HG02981 (cell line): ENCODE results near the gene PTK7.
A peak's percentile ranks its signal among the peaks of the same experiment; 100 is the strongest.

Experiments
- ATAC-seq: cut with Tn5 transposase; IDR thresholded peaks from one replicate; pipeline ENCODE4 v1.9.1; 2021; ENCODE audit warnings: mild to moderate bottlenecking, moderate library complexity; ENCODE audit not compliant: unreplicated experiment

PTK7 gene

DNA sequence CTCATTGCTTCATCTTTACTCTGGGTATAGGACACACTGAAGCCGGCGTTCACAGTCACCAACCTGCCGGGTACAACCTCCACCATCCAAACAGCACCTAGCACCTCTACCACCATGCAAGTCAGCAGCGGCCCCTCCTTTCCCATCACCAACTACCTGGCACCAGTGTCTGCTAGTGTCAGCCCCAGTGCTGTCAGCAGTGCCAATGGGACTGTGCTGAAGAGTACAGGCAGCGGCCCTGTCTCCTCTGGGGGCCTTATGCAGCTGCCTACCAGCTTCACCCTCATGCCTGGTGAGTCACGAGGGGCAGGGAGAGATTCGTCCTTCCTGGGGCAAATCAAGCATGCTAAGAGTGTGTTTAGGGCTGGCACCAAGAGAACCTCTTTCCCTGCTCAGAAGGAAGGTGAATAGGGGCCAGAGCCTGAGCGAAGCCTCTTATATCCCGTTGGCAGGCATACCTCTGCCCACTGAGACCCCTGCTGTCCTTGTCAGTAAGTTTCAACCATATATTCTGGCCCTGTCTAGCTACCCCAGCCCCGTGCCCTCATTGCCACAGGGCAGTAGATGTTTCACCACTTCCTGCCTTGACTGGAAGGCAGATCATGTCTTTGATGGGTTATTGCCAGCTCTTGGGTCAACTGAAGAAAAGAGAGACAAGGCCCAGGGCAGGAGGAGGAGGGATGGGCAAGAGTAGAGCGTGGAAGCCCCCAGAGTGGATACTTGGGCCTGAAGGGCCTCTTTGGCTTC is 99.7 kb downstream of the PTK7 start:
- no peak for ATAC-seq

GRCh38 chr6:43176423-43176786 is 100.3 kb downstream of the PTK7 start:
- no peak for ATAC-seq

GRCh38 chr6:43178150-43178549 is 102.0 kb downstream of the PTK7 start:
- no peak for ATAC-seq

- ATAC-seq, result no peak
Observed at GRCh38 chr6:43178951-43179830, 103.1 kb downstream of the PTK7 start.

- ATAC-seq, result no peak
Observed at GRCh38 chr6:43180058-43180457, 103.9 kb downstream of the PTK7 start.

GRCh38 chr6:43180985-43181384 is 104.9 kb downstream of the PTK7 start:
- ATAC-seq, result no peak

- ATAC-seq, result no peak
Observed at GRCh38 chr6:43181621-43181941, 105.5 kb downstream of the PTK7 start.

GRCh38 chr6:43181942-43182860 is 106.1 kb downstream of the PTK7 start, which contains the start of gene CUL9:
CUL9 (plus strand) TSS chr6:43182196; CDS start chr6:43184311, 2,115 bp downstream.
- ATAC-seq, result peak; percentile 86

GRCh38 chr6:43183441-43183840 is 107.3 kb downstream of the PTK7 start:
- no peak for ATAC-seq

DNA sequence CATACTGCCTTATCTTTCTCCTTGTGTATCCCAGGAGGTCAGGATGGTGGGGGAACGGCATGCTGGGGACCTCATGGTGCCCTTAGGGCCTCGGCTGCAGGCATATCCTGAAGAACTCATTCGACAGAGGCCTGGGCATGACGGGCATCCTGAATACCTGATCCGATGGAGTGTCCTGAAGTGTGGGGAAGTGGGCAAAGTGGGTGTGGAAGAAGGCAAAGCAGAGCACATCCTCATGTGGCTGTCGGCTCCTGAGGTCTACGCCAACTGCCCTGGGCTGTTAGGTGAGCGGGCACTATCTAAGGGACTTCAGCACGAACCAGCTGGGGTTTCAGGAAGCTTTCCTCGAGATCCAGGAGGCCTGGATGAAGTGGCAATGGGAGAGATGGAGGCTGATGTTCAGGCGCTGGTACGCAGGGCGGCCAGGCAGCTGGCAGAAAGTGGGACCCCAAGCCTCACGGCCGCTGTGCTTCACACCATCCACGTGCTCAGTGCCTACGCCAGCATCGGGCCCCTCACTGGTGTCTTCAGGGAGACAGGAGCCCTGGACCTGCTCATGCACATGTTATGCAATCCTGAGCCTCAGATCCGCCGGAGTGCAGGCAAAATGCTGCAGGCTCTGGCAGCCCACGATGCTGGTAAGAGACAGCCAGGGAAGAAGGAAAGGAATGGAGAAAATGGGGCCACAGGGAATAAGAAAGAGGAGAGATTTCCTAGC is 108.3 kb downstream of the PTK7 start:
- no peak for ATAC-seq

DNA sequence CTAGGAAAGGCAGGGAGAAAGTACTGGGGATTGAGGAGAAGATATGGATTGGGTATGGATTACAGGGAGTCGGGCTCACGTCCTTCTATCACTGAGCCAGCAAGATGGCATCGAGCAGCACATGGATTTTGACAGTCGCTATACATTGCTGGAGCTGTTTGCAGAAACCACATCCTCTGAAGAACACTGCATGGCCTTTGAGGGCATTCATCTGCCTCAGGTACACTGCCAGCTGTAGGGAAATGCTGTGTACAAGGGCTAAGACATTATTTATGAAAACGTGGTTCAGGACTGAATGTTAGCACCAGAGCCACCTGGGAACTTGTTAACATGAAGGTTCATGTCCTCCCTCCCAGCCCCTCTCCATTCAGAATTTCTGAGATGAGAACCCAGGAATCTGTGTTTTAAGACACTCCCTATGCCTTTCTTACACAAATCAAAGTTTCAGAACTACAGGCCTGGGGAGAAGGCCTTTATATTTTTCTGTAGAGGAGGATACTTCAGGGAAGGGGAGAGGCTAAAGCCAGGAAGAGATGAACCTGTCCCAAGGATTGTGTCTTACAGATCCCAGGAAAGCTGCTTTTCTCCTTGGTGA is 109.4 kb downstream of the PTK7 start:
- no peak for ATAC-seq

- ATAC-seq, result no peak
Observed at GRCh38 chr6:43186019-43186418, 109.9 kb downstream of the PTK7 start.

DNA sequence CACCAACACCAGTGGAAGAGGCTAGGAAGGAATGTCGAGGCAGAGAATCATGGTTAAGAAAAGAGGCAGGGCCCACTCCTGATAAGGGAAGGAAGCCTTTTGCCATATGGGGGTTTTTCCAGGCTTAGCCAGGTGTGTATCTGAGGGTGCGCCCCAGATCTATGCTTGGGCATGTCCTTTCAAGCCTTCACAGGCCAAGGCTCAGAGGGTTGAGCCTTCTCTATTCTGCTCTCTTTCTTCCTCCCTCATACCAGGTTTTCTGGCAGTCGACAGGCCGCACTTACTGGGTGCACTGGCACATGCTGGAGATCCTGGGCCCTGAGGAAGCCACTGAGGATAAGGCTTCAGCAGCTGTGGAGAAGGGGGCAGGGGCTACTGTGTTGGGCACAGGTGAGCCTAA is 110.6 kb downstream of the PTK7 start:
- ATAC-seq, result no peak

DNA sequence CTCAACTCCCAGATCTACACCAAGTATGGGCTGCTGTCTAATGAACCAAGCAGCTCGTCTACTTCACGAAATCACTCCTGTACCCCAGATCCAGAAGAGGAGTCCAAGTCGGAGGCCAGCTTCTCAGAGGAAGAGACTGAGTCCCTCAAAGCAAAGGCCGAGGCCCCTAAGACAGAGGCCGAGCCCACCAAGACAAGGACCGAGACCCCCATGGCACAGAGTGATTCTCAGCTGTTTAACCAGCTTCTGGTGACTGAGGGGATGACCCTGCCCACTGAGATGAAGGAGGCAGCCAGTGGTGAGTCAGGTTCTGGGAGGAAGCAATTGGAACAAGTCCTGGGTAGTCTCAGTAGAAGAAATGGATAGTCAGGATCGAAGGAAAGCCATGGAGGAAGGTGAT is 111.7 kb downstream of the PTK7 start:
- ATAC-seq, result no peak

GRCh38 chr6:43188426-43188825 is 112.3 kb downstream of the PTK7 start:
- no peak for ATAC-seq

DNA sequence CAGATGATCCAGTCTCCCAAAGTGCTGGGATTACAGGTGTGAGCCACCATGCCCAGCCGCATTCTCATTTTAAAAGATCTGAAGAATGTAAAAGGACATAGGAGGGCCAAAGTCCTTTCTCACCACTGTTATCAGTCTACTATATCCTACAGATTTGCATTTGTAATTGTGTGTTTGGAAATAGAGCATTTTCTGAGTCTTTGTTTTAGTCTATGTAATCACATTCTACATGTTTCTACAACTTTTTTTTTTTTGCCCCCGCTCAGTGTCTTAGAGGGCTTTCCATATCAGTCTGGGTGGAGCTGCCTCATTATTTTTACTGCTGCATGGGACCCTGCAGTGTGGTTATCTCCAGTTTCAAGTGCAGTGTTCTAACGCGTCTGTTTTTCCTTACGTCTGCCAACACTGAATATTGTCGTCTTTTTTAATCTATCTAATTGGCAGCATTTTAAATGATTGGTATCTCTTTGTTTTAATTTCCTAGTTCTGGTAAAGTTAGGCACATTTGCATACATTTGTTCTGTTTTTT is 113.7 kb downstream of the PTK7 start:
- ATAC-seq, result no peak

DNA sequence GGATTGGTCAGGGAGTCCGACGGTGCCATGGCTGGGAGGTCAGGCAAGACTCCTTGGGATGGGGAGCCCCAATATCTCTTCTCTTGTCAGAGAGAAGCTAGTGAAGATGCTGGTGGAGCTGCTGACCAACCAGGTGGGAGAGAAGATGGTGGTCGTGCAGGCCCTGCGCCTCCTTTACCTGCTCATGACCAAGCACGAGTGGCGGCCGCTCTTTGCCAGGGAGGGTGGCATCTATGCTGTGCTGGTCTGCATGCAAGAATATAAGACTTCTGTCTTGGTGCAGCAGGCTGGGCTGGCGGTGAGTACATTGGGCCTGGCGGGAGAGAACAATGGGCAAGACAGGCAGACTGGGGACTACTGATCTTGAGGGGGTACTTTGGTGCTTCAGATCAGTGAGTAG is 116.8 kb downstream of the PTK7 start:
- ATAC-seq, result no peak

- ATAC-seq, result no peak
Observed at GRCh38 chr6:43193929-43194328, 117.8 kb downstream of the PTK7 start.

DNA sequence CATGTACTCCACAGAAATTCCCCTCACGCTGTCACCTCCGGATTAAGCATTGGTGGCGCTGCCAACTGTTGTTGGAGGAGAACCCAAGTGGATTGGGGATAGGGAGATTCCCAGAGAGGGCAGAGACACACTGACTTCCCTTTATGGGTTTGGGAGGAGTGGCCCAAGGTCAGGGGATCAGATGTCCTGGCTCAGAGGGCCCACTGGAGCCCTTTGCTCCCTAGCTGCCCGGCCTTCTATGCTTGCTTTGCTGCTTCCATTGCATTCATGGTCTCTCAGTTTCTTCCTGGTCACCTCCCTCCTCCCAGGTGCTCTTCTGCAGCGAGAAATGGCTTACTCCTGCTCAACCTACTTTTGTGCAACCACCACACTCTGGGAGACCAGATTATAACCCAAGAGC is 120.2 kb downstream of the PTK7 start:
- no peak for ATAC-seq

DNA sequence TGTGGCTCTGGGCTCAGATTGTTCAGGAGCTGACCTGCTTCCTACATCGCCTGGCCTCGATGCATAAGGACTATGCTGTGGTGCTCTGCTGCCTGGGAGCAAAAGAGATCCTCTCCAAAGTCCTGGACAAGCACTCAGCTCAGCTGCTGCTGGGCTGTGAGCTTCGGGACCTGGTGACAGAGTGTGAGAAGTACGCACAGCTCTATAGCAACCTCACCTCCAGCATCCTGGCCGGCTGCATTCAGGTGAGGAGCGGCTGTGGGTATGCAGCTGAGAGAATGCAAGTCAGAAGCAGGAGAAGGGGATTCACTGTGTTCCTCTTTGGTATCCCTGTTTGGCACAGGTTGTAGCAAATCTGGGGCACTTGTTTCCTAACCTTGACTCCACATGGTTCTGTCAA is 123.8 kb downstream of the PTK7 start:
- ATAC-seq, result no peak
